Activated CD8-positive, alpha-beta memory T cell treated with anti-CD3 and anti-CD28 coated beads for 36 hours (primary cell): ENCODE measurements around the gene SEC31A. TPM values are rescaled to one million over a fixed set of nuclear protein-coding genes. Genes with fewer than 3 reads are reported as not detected.
"Not testable (repeated sequence)": the region's sequence is repeated elsewhere in the genome, so short reads cannot be mapped to it uniquely, and the experiment has no call there.

Experiments
- CTCF ChIA-PET: fragments of 350-600 bp; sonication (Branson Sonifier 250); formaldehyde crosslinking; loops from one replicate; lab custom pipeline; 2021; ENCODE audit warnings: antibody characterized with exemption; lab: Charles Lee
- POLR2A ChIA-PET: fragments of 350-600 bp; sonication (Branson Sonifier 250); formaldehyde crosslinking; loops from one replicate; lab custom pipeline; 2021; ENCODE audit warnings: antibody characterized with exemption; lab: Charles Lee
- total RNA-seq, 2 experiments: library from RNA; stranded (reverse); gene quantifications; one replicate each; pipeline ENCODE4 v1.2.3, GENCODE V29; 2021

SEC31A gene
- total RNA-seq = 10 to 100 TPM; 84.6 to 87.2 TPM

GRCh38 chr4:82890901-82891706 is at the start of gene SEC31A:
SEC31A (minus strand) TSS chr4:82891153; CDS start chr4:82881936, 9,217 bp downstream.
- CTCF ChIA-PET = interaction anchor here (1.0 kb wide), 1 partner anchor 9 kb away, joined by 3 read pairs; the partner anchor contains the start of gene THAP9
- POLR2A ChIA-PET = interaction anchor here (0.6 kb wide), 1 partner anchor 462 kb away, joined by 4 read pairs; no protein-coding TSS in a partner anchor

DNA sequence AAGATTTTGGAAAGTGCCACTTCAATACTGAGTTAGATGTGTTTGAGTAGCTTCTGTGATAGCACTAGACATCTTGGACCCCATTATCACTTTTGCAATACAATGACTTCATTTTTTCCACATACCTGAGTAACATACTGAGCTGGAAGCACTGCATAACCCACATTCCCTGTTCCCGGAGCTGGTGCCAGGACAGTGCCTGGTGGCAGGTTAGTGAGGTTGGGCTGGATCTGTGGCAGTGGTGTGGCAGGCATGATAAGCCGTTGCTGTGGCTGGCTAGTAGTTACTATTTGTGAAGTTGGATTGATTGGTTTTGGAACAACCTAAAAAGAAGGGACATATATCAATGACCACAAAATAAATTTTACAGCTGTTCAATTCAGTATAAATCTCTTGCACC is 48.5 kb upstream of the SEC31A start:
- ChIA-PET CTCF (no interaction called here), POLR2A (no interaction called here)

DNA sequence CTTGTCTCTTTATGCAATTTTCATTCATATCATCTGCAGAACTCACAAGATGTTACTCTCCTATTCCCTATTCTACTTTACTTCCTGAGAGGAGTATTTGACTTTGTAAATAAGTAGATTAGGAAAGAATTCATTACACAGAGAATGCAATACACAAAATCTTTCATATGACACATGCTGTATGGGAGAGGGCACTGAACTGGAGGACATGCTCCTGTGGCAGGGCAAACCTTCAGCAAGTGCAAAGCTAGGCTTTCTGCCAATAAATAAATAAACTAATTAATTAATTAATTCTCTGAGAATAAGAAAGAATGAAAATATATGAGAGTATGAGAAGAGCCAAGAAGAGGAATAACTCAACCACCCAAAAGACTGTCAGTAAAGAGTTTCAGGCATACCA is 43.5 kb upstream of the SEC31A start:
- CTCF ChIA-PET = no interaction called here

DNA sequence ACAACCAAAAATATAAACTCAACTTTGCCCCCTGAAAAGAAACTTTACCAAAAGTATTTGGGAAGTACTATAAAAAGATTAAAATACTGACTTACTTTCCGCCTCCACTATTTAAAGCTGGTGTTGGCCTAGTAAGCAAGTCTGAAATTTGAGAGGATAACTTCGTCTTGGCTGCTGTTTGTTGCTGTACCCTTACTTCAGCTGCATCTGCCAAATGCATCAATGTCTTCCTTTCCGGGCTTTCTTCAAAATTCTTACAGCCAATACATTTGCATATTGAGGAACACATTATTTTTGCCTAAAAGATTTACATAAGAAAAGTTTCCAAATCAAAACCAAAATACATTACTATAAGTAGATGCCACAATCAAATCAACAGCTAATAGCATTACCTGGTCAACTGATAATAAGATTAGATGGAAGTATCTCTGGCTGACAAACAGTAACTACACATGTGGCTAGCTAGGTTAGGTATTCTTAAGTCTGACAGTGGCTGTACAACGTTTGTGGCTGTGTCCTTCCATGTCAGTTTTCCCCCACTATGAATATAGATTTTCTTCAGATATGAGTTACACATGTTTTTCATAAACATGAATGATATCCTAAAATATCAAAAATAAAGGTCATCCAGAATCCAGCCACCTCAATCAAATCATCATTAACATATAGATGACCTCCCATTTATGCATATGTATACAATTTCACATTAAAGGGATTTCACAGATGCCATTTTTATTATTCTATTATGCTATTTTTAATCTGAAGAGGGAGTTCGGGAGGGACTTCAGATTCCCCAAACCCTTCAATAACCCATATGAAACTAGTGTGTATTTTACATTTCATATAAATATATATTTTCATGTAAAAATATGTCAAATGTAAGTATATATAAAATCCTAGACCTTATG is 40.1 kb upstream of the SEC31A start:
- ChIA-PET CTCF (interaction anchor here (1.4 kb wide), 1 partner anchor 37 kb away, joined by 4 read pairs; no protein-coding TSS in a partner anchor), POLR2A (no interaction called here)

More for the DNA sequence above, 43.5 kb upstream of the SEC31A start:
- POLR2A ChIA-PET = no interaction called here

DNA sequence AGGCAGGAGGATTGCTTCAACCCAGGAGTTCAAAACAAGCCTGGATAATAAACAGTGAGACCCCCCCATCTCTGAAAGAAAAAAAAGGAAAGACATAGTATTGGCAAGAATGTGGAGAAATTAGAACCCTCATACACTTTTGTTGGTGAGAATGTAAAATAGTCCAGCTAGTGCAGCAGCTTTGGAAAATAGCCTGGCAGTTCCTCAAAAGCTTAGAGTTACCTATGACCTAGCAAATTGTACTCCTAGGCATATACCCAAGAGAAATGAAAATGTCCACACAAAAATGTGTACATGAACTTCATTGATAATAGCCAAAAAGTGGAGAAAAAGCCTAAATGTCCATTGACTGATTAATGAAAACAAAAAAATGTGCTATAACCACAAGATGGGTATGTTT is 30.8 kb upstream of the SEC31A start:
- ChIA-PET CTCF (no interaction called here), POLR2A (no interaction called here)

- CTCF ChIA-PET = interaction anchor here (0.8 kb wide), 1 partner anchor 14 kb away, joined by 3 read pairs; no protein-coding TSS in a partner anchor
- POLR2A ChIA-PET = no interaction called here
Measured at GRCh38 chr4:82919386-82919785, 28.4 kb upstream of the SEC31A start.

- POLR2A ChIA-PET = no interaction called here
- CTCF ChIA-PET = no interaction called here
Measured at GRCh38 chr4:82918091-82918490, 27.1 kb upstream of the SEC31A start.

- POLR2A ChIA-PET, CTCF ChIA-PET: not testable (repeated sequence)
Measured at GRCh38 chr4:82913968-82914367, 23.0 kb upstream of the SEC31A start.

DNA sequence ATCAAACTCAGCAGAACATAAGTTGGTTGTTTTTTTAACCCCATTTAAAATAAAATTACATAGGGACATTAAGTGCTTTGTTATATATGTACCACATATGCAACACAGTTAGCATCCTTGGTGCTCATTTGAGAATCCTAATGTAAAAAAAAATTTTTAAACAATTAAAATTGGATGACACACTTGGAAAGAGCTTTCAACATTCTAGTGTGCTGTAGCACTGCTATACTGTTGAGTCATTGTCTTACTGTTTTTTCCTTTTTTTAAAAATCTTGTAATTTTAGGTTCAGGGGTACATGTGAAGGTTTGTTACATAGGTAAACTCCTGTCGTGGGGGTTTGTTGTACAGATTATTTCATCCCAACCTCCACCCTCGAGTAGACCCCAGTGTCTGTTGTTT is 22.4 kb upstream of the SEC31A start:
- POLR2A ChIA-PET = no interaction called here
- CTCF ChIA-PET = no interaction called here

- ChIA-PET POLR2A (no interaction called here), CTCF (no interaction called here)
Measured at GRCh38 chr4:82909326-82909725, 18.4 kb upstream of the SEC31A start.

DNA sequence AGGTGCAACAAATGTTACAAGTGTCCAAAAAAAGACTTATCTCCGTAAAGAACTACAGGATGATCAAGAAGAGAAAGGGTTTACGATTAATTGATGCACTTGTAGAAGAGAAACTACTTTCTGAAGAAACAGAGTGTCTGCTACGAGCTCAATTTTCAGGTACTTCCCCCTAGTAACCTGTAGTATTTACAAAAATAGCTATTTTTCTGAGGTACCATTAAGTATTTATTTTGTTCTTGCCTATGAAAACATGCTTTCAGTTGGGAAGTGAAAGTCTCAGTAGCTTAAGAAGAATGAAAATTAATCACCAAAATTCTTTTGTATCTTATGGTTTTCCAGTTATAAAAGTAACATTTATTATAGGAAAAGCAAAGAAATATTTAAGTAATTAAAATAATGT is 15.5 kb upstream of the SEC31A start:
- POLR2A ChIA-PET = no interaction called here
- CTCF ChIA-PET = interaction anchor here (0.6 to 1.2 kb wide), 4 partner anchors 43 to 458 kb away, joined by 3 to 4 read pairs (median 4); no protein-coding TSS in a partner anchor

DNA sequence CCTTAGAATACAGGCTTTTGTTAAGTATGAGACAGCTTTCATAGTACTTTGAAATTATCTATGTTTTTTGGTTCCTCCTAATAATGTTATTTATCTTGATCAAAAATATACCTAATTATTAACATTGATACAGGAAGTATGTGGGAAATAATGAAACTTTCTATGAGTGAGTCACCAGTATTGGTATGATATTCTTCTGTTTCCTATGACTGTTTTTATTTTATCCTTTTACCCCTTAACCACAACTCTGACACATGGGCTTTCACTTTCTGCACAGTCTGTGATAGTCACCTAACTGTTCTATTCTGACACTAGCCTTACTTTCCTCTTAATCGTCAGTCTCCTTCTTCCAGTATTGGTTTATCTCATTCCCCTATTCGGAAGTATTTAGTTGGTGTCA is 14.3 kb upstream of the SEC31A start:
- ChIA-PET CTCF (interaction anchor here (0.6 to 1.2 kb wide), 4 partner anchors 13 to 423 kb away, joined by 3 to 4 read pairs (median 4); no protein-coding TSS in a partner anchor), POLR2A (no interaction called here)

GRCh38 chr4:82903737-82904136 is 12.8 kb upstream of the SEC31A start:
- ChIA-PET POLR2A (no interaction called here), CTCF (interaction anchor here (0.6 kb wide), 1 partner anchor 31 kb away, joined by 3 read pairs; no protein-coding TSS in a partner anchor)

GRCh38 chr4:82901183-82901718 is 10.3 kb upstream of the SEC31A start:
- ChIA-PET CTCF (interaction anchor here (0.9 kb wide), 1 partner anchor 9 kb away, joined by 3 read pairs; no protein-coding TSS in a partner anchor), POLR2A (interaction anchor here (2.1 to 2.3 kb wide), 2 partner anchors 102 to 112 kb away, joined by 5 to 7 read pairs; partner anchors contain the start of gene SCD5)

DNA sequence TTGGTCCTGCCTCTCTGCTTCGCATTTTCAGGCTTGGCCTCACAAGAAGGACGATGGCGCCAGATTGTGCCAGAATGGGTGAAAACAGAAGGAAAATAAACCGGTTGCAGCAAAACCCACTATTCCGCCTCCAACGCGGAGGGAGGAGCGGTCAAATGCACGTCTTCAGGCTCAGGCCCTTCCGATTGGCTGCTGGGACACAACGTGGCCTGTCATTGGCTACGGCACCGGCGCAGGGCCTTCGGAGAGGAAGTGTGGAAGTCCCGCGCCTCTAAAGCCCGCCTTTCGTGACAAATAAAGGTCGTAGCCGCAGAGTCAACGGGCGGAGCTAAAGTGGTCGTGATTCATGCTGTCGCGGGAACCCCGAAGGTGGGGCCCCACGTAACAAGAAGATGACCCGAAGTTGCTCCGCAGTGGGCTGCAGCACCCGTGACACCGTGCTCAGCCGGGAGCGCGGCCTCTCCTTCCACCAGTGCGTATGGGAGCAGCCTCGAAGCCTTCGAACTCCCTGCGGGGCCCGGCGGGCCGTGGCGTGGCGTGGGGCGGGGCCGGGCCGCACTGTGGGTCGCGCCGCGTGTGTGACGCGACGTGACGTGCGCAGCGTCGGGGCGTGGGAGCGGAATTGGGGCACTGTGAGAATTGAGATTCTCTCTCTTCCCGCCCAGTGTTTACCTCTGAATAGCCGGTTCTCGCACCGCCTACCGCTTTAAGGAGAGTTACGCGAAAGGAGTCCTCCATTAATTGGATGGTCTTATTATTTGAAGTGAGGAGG is 9.6 kb upstream of the SEC31A start, which contains the start of gene THAP9:
TSS of gene THAP9 (plus strand) at position 325 of the 772 bp plus-strand sequence. CDS start at position 393, 68 bp downstream.
- ChIA-PET CTCF (interaction anchor here (0.9 to 1.5 kb wide), 4 partner anchors 9 to 139 kb away, joined by 3 to 5 read pairs (median 4); partner anchors contain the start of gene COPS4), POLR2A (interaction anchor here (1.2 to 2.3 kb wide), 5 partner anchors 37 to 208 kb away, joined by 4 to 9 read pairs (median 5); partner anchors contain the start of genes LIN54 and SCD5)

DNA sequence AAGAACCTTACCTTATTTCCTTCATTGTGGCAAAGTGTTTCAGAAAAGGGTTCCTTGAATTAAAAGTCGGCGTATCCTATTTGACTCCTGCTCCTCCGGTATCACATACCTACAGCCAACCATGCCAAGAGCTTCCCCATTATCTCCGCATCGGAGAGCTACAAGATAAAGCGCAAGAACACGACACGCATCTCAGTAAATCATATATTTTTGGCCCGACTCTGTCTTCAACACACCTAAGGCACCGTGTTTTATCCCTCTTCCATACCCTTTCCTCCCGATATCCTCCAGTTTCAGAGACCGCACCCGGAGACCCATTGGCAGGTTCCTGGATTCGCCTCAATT is 9.1 kb upstream of the SEC31A start:
- CTCF ChIA-PET = interaction anchor here (0.9 to 1.5 kb wide), 4 partner anchors 8 to 139 kb away, joined by 3 to 5 read pairs (median 4); partner anchors contain the start of gene COPS4
- POLR2A ChIA-PET = interaction anchor here (0.5 to 2.3 kb wide), 6 partner anchors 36 to 209 kb away, joined by 4 to 9 read pairs (median 4); partner anchors contain the start of genes LIN54 and SCD5

GRCh38 chr4:82899374-82900065 is 8.6 kb upstream of the SEC31A start:
- CTCF ChIA-PET = interaction anchor here (1.1 to 1.5 kb wide), 3 partner anchors 110 to 140 kb away, joined by 3 to 5 read pairs (median 5); partner anchors contain the start of gene COPS4
- POLR2A ChIA-PET = interaction anchor here (0.5 to 2.3 kb wide), 6 partner anchors 36 to 209 kb away, joined by 4 to 9 read pairs (median 4); partner anchors contain the start of genes LIN54 and SCD5
